Epithelial cell of proximal tubule (primary cell): Measurements from ENCODE around the gene BGLAP. TPM values are rescaled to one million over a fixed set of nuclear protein-coding genes. Genes with fewer than 3 reads are reported as not detected.

ENCODE experiments used
- DNase-seq: peaks from one replicate; pipeline ENCODE4 v3.0.0-alpha.2; 2011; ENCODE audit warnings: low read depth
- H3K4me3 ChIP-seq: 2 replicates; pipeline ENCODE4 v1.5.1; 2011; ENCODE audit warnings: low read depth, mild to moderate bottlenecking, low read length
- CTCF ChIP-seq: conservative IDR thresholded peaks from 2 replicates; pipeline ENCODE4 v1.5.1; 2012; ENCODE audit warnings: low read depth, mild to moderate bottlenecking, low read length
- total RNA-seq: library from RNA; depleted of rRNA; stranded (reverse); fragments of >200 nt; gene quantifications from 2 replicates; pipeline ENCODE4 v1.2.3, GENCODE V29; 2015

BGLAP gene
- total RNA-seq, 1 donor from 2014 or later, result 0.29 TPM

GRCh38 chr1:156266051-156266450 lies 24.1 kb downstream of the BGLAP start:
- H3K4me3 ChIP-seq, result no peak overlapping the region
- TF ChIP-seq CTCF, result no peak
- DNase-seq, result no peak

DNA sequence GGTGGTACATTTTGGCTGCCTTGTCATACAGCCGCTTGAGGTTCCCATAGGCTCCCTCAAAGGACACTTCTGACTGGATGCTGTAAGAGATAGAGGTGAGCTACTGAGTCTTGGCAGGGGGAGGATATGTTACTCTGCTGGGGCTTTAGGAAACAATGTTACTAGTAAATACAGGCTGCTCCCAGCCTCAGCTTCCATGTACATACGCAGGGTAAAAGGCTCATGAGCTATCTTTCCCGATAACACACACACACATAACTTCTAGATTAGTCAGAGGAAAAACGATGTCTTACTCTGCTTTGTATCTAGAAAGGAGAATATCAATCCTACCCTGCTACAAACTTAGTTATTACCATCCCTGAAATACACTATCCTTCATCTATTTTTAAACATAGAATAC lies 26.4 kb downstream of the BGLAP start:
- no peak for DNase-seq
- no peak overlapping the region for H3K4me3 ChIP-seq
- no peak for TF ChIP-seq CTCF

DNA sequence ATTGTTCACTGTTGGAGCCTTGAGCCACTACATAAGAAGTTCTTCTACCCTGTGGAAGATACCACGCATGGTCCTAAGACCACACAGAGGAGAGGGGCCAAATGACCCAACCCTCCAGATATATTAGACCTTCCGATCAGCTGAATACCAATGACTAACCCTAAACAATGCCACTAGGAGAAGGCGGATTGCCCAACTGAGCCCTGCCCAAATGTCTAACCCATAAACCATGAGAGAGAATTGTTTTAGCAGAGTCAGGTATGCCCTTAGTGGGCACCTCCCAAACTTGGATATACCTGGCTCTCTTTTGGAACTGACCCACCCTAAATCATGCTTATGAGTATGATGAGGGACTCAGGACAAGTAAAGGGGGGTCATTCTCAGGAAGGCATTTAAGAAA lies 28.3 kb downstream of the BGLAP start:
- H3K4me3 ChIP-seq, result no peak overlapping the region
- no peak for TF ChIP-seq CTCF
- no peak for DNase-seq

DNA sequence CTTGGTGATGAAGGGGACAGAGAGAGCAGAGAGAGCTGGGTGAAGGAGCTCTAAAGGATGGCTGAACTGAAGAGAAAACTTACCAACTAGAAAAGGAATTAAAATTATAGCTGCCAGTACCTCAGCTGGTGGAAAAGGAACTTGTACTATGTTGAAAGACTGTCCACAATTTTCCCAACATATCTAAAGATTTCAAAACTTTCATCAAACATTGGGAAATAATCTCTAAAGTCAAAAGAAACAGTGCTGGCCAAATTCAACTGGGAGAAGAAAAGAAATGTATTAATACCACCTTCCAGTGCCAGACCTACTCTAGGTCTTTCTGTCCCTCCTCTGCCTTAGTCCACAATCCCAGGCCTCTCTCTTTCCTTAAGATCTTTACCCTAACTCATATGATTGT lies 34.5 kb downstream of the BGLAP start:
- no peak for DNase-seq
- no peak overlapping the region for H3K4me3 ChIP-seq
- no peak for TF ChIP-seq CTCF

DNA sequence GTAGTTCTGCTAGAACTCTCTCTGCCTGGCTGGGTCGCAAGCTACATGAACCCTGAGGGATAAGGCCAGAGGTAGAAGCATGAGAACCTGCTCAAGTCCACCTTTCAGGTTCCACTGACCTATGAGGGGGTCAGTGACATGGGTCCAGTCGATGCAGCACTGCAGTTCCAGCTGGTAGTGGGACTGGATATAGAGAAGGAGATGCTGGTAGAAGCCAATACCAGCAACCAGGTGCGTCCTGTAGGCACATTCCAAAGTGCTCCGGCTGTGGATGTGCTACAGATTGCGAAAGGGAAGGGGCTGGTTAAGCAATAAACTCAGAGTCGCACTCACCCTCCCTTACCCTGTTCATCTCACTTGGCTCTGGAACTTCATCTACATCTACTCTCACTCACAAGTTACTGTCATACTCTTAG lies 35.0 kb downstream of the BGLAP start:
- no peak overlapping the region for H3K4me3 ChIP-seq
- TF ChIP-seq CTCF, result no peak
- DNase-seq, result no peak

DNA sequence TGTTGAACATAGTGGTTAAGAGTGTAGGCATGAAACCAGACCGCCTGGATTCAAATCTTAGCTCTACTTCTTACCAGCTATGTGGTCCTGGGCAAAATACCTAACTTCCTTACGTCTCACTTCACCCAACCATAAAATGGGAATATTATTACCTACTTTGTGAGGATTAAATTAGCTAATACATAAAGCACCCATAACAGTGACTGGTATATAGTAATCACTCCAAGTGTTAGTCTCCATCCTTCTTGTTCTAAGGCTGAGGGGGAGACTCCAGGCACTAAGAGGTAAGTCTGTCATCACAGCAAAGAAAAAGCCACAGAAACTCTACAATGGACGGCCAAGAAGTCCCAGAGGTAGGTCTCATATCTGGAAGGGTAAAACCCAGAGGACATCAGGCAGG lies 37.9 kb downstream of the BGLAP start:
- H3K4me3 ChIP-seq, result no peak overlapping the region
- no peak for DNase-seq
- no peak for TF ChIP-seq CTCF

- TF ChIP-seq CTCF, result no peak
- H3K4me3 ChIP-seq, result peak overlapping the region; percentile 86
- no peak for DNase-seq
These were observed 39.3 kb downstream of the BGLAP start for GRCh38 chr1:156281281-156281680.
